Measurements from ENCODE around the gene DHCR24.

Gene DHCR24

GRCh38 chr1:54892586-54892985 lies 5.6 kb upstream of the DHCR24 start:
- no peaks in the 10 kb centered on the region for H3K9me3 ChIP-seq (ENCODE audit: low read length)
- H4K20me1 ChIP-seq (ENCODE audit: insufficient read depth, low read length) = no peaks in the 10 kb centered on the region
- no peaks in the 10 kb centered on the region for H3F3A ChIP-seq (ENCODE audit: insufficient read depth, low read length)
- H3K27me3 ChIP-seq (ENCODE audit: insufficient read depth, low read length) = no peaks in the 10 kb centered on the region
- no peaks in the 10 kb centered on the region for H3K79me2 ChIP-seq (ENCODE audit: insufficient read depth, low read length)
- H2AFZ ChIP-seq (ENCODE audit: low read length) = no peak overlapping the region
- no peak overlapping the region for H3K4me3 ChIP-seq (ENCODE audit: low read depth, low read length, poor library complexity, severe bottlenecking)
- no peak overlapping the region for H3K9ac ChIP-seq (ENCODE audit: low read length)
- no peak overlapping the region for H3K4me2 ChIP-seq (ENCODE audit: low read length)
- H3K27ac ChIP-seq (ENCODE audit: low read depth, low read length, poor library complexity, severe bottlenecking) = no peak overlapping the region
- H3K36me3 ChIP-seq (ENCODE audit: insufficient read depth, low read length) = no peaks in the 10 kb centered on the region
- TF ChIP-seq EZH2 (IDR thresholded peaks at IDR 0.05; ENCODE audit: borderline replicate concordance, low read length) = no peak
- TF ChIP-seq, protein P1, sequence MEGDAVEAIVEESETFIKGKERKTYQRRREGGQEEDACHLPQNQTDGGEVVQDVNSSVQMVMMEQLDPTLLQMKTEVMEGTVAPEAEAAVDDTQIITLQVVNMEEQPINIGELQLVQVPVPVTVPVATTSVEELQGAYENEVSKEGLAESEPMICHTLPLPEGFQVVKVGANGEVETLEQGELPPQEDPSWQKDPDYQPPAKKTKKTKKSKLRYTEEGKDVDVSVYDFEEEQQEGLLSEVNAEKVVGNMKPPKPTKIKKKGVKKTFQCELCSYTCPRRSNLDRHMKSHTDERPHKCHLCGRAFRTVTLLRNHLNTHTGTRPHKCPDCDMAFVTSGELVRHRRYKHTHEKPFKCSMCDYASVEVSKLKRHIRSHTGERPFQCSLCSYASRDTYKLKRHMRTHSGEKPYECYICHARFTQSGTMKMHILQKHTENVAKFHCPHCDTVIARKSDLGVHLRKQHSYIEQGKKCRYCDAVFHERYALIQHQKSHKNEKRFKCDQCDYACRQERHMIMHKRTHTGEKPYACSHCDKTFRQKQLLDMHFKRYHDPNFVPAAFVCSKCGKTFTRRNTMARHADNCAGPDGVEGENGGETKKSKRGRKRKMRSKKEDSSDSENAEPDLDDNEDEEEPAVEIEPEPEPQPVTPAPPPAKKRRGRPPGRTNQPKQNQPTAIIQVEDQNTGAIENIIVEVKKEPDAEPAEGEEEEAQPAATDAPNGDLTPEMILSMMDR (IDR thresholded peaks at IDR 0.05; ENCODE audit: low read length) = no peak
- H3K9me2 ChIP-seq (ENCODE audit: low read depth, low read length) = no peaks in the 10 kb centered on the region
- H3K4me1 ChIP-seq (ENCODE audit: insufficient read depth, low read length, severe bottlenecking) = peaks cover 8% of the 10 kb centered on the region

- Histone ChIP-seq H3K27ac (ENCODE audit: low read depth, low read length, poor library complexity, severe bottlenecking) (no peak overlapping the region), H3K4me1 (ENCODE audit: insufficient read depth, low read length, severe bottlenecking) (peaks cover 26% of the 10 kb centered on the region), H3K79me2 (ENCODE audit: insufficient read depth, low read length) (peaks cover 26% of the 10 kb centered on the region), H3F3A (ENCODE audit: insufficient read depth, low read length) (no peaks in the 10 kb centered on the region), H3K9me3 (ENCODE audit: low read length) (no peaks in the 10 kb centered on the region), H3K4me3 (ENCODE audit: low read depth, low read length, poor library complexity, severe bottlenecking) (no peak overlapping the region), H3K9ac (ENCODE audit: low read length) (no peak overlapping the region), H3K4me2 (ENCODE audit: low read length) (no peak overlapping the region), H4K20me1 (ENCODE audit: insufficient read depth, low read length) (no peaks in the 10 kb centered on the region), H3K27me3 (ENCODE audit: insufficient read depth, low read length) (no peaks in the 10 kb centered on the region), H2AFZ (ENCODE audit: low read length) (no peak overlapping the region), H3K9me2 (ENCODE audit: low read depth, low read length) (no peaks in the 10 kb centered on the region), H3K36me3 (ENCODE audit: insufficient read depth, low read length) (peaks cover 15% of the 10 kb centered on the region)
- TF ChIP-seq EZH2 (IDR thresholded peaks at IDR 0.05; ENCODE audit: borderline replicate concordance, low read length) = no peak
- TF ChIP-seq, protein P1 (IDR thresholded peaks at IDR 0.05; ENCODE audit: low read length) = no peak
Observed at GRCh38 chr1:54889132-54889725, 2.2 kb upstream of the DHCR24 start.

DNA sequence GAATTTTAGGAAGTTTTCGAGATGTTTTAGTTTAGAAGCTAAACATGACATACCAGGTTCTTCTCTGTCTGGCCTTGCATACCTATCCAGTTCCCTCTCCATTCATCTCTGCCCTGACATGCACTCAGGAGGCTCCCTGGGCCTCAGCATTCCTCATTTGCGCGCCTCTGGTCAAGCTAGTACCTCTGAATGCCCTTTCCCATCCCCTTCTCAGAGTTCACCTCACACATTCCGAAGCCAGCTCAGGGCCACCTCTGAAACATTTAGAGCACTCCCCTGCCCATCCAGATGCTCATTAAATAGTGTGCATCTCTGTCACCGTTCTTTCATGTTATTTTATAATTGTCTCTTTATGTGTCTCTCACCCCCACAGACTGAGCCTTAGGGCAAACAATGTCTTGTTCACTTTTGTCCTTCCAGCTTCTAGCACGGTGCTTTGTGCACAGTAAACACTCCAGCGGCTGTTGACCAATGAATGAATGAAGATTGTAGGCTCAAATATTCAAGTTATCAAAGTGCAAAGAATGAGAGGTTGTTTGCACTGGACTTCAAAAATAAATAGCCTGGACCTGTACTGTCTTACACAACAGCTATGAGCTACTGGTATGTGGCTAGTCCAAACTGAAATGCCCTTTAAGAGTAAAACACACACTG lies 1.2 kb upstream of the DHCR24 start:
- Histone ChIP-seq H3K79me2 (ENCODE audit: insufficient read depth, low read length) (peaks cover 36% of the 10 kb centered on the region), H3K9me3 (ENCODE audit: low read length) (no peaks in the 10 kb centered on the region), H3K27ac (ENCODE audit: low read depth, low read length, poor library complexity, severe bottlenecking) (no peak overlapping the region), H4K20me1 (ENCODE audit: insufficient read depth, low read length) (no peaks in the 10 kb centered on the region), H3K36me3 (ENCODE audit: insufficient read depth, low read length) (peaks cover 25% of the 10 kb centered on the region), H3K4me3 (ENCODE audit: low read depth, low read length, poor library complexity, severe bottlenecking) (peak overlapping the region; percentile 77), H3K4me1 (ENCODE audit: insufficient read depth, low read length, severe bottlenecking) (peaks cover 36% of the 10 kb centered on the region), H2AFZ (ENCODE audit: low read length) (no peak overlapping the region), H3F3A (ENCODE audit: insufficient read depth, low read length) (no peaks in the 10 kb centered on the region), H3K9me2 (ENCODE audit: low read depth, low read length) (no peaks in the 10 kb centered on the region), H3K9ac (ENCODE audit: low read length) (peak overlapping the region; percentile 82; the same call in 1 of the 2 replicates), H3K27me3 (ENCODE audit: insufficient read depth, low read length) (no peaks in the 10 kb centered on the region), H3K4me2 (ENCODE audit: low read length) (peak overlapping the region; percentile 90)
- TF ChIP-seq, protein P1 (IDR thresholded peaks at IDR 0.05; ENCODE audit: low read length) = no peak
- TF ChIP-seq EZH2 (IDR thresholded peaks at IDR 0.05; ENCODE audit: borderline replicate concordance, low read length) = no peak
